H1 (cell line): ENCODE results near the gene FGF11. TPM values are rescaled to one million over a fixed set of nuclear protein-coding genes. Genes with fewer than 3 reads are reported as not detected.

ENCODE experiments used
- CTCF ChIA-PET: fragments of 300-600 bp; sonication (Branson Sonifier 250); formaldehyde crosslinking; loops from one replicate; lab custom pipeline; 2021; ENCODE audit not compliant: partially characterized antibody; lab: Charles Lee
- POLR2A ChIA-PET: fragments of 300-600 bp; sonication (Branson Sonifier 250); formaldehyde crosslinking; loops from one replicate; lab custom pipeline; 2021; ENCODE audit warnings: inconsistent platforms; ENCODE audit not compliant: partially characterized antibody; lab: Charles Lee
- DNase-seq, 2 experiments: peaks; one replicate each; pipeline versions ENCODE4 v3.0.0 to v3.0.0-alpha.2; 2010 to 2022; ENCODE audit warnings: low spot score in 2 of 2, low read depth in 1 of 2, mixed read lengths in 1 of 2
- FAIRE-seq: peaks from 2 replicates; lab custom pipeline; 2011; peaks lifted over from hg19 to GRCh38; lab: Jason Lieb, UNC
- H2AFZ ChIP-seq: 2 replicates; pipeline ENCODE4 v1.8.1; 2012; ENCODE audit warnings: low read length, inconsistent platforms
- H2AK5ac ChIP-seq: 2 replicates; pipeline ENCODE4 v1.6.1; 2013; ENCODE audit warnings: low read depth, low read length
- H2BK120ac ChIP-seq: replicated peaks from 2 replicates; pipeline ENCODE3; 2013; ENCODE audit warnings: low read depth, low read length, inconsistent platforms
- H2BK12ac ChIP-seq: 2 replicates; pipeline ENCODE4 v1.6.1; 2013; ENCODE audit warnings: low read depth, low read length
- H2BK15ac ChIP-seq: 2 replicates; pipeline ENCODE4 v1.6.1; 2013; ENCODE audit warnings: low read length
- H2BK20ac ChIP-seq: 2 replicates; pipeline ENCODE4 v1.6.1; 2013; ENCODE audit warnings: low read length
- H2BK5ac ChIP-seq: 2 replicates; pipeline ENCODE4 v1.6.1; 2013; ENCODE audit warnings: low read depth, low read length
- H3K14ac ChIP-seq: 2 replicates; pipeline ENCODE4 v1.6.1; 2013; ENCODE audit warnings: inconsistent platforms; ENCODE audit not compliant: insufficient read length
- H3K18ac ChIP-seq: 2 replicates; pipeline ENCODE4 v1.6.1; 2013; ENCODE audit warnings: low read length; ENCODE audit errors: extremely low read depth
- H3K23ac ChIP-seq: 2 replicates; pipeline ENCODE4 v1.6.1; 2013; ENCODE audit warnings: inconsistent platforms; ENCODE audit not compliant: insufficient read length
- H3K23me2 ChIP-seq: 2 replicates; pipeline ENCODE4 v1.6.1; 2013; ENCODE audit warnings: low read depth, low read length
- H3K27ac ChIP-seq: 2 replicates; pipeline ENCODE4 v1.6.1; 2011; ENCODE audit warnings: low read depth, low read length, inconsistent platforms
- H3K27me3 ChIP-seq, 4 experiments: replicated peaks in 1 of 4; 1 replicate in 1 of 4; 2 replicates in 3 of 4; pipeline versions ENCODE4 v1.6.1 to v1.8.1; 2011 to 2013; ENCODE audit warnings: low read length in 3 of 4, mild to moderate bottlenecking in 3 of 4, inconsistent platforms in 2 of 4, mixed read lengths in 2 of 4, moderate library complexity in 1 of 4; ENCODE audit not compliant: control insufficient read depth in 3 of 4, insufficient read depth in 3 of 4; ENCODE audit errors: extremely low read depth in 1 of 4
- H3K36me3 ChIP-seq, 4 experiments: 2 replicates each; pipeline versions ENCODE4 v1.6.1 to v1.8.1; 2011 to 2013; ENCODE audit warnings: mild to moderate bottlenecking in 4 of 4, low read length in 3 of 4, moderate library complexity in 2 of 4, control low read depth in 1 of 4, inconsistent platforms in 1 of 4; ENCODE audit not compliant: insufficient read depth in 4 of 4, control insufficient read depth in 2 of 4
- H3K4ac ChIP-seq: replicated peaks from 2 replicates; pipeline ENCODE3; 2013; ENCODE audit warnings: low read length, low read depth, mixed read lengths, inconsistent platforms; ENCODE audit not compliant: insufficient read length
- H3K4me1 ChIP-seq, 4 experiments: replicated peaks in 1 of 4; 1 replicate in 1 of 4; 2 replicates in 3 of 4; pipeline versions ENCODE4 v1.6.1 to v1.8.1; 2011 to 2013; ENCODE audit warnings: low read length in 3 of 4, inconsistent platforms in 2 of 4, mixed read lengths in 1 of 4; ENCODE audit not compliant: insufficient read depth in 4 of 4, control insufficient read depth in 3 of 4
- H3K4me2 ChIP-seq, 2 experiments: 2 replicates each; pipeline versions ENCODE4 v1.6.1 to v1.8.1; 2011 to 2013; ENCODE audit warnings: low read depth in 2 of 2, low read length in 2 of 2, control low read depth in 1 of 2, inconsistent platforms in 1 of 2, mild to moderate bottlenecking in 1 of 2; ENCODE audit not compliant: insufficient read depth in 1 of 2
- H3K4me3 ChIP-seq, 4 experiments: fragments of 200-600, 300-600 bp in 1 of 4; sonication (generic), shearing (Covaris generic), sonication (Bioruptor Twin) in 1 of 4; 2 replicates each; pipeline versions ENCODE4 v1.5.1 to v1.8.1; 2011 to 2016; ENCODE audit warnings: low read length in 4 of 4, low read depth in 3 of 4, control low read depth in 2 of 4, inconsistent platforms in 2 of 4, mild to moderate bottlenecking in 2 of 4, mixed read lengths in 1 of 4, moderate library complexity in 1 of 4; ENCODE audit not compliant: insufficient read depth in 2 of 4; ENCODE audit errors: extremely low read depth in 1 of 4
- H3K56ac ChIP-seq: replicated peaks from 2 replicates; pipeline ENCODE3; 2013; ENCODE audit warnings: low read depth, mild to moderate bottlenecking, mixed read lengths, low read length, inconsistent platforms; ENCODE audit not compliant: insufficient read length
- H3K79me1 ChIP-seq: 2 replicates; pipeline ENCODE4 v1.6.1; 2013; ENCODE audit warnings: low read depth, low read length, control low read depth
- H3K79me2 ChIP-seq, 2 experiments: 2 replicates each; pipeline versions ENCODE4 v1.6.1 to v1.8.1; 2012 to 2013; ENCODE audit warnings: low read length in 2 of 2, mild to moderate bottlenecking in 2 of 2, inconsistent platforms in 1 of 2; ENCODE audit not compliant: insufficient read depth in 2 of 2, control insufficient read depth in 1 of 2
- H3K9ac ChIP-seq, 4 experiments: replicated peaks in 1 of 4; 1 replicate in 1 of 4; 2 replicates in 3 of 4; pipeline versions ENCODE4 v1.6.1 to v1.8.1; 2011 to 2013; ENCODE audit warnings: low read depth in 3 of 4, low read length in 3 of 4, control low read depth in 2 of 4, mild to moderate bottlenecking in 2 of 4, moderate library complexity in 2 of 4, inconsistent platforms in 1 of 4; ENCODE audit errors: extremely low read depth in 1 of 4
- H3K9me3 ChIP-seq, 2 experiments: 2 replicates each; pipeline versions ENCODE4 v1.6.1 to v1.8.1; 2012 to 2013; ENCODE audit warnings: mild to moderate bottlenecking in 2 of 2, moderate library complexity in 2 of 2, control low read depth in 1 of 2, inconsistent platforms in 1 of 2, low read depth in 1 of 2, low read length in 1 of 2, mixed read lengths in 1 of 2; ENCODE audit not compliant: insufficient read depth in 2 of 2
- H4K20me1 ChIP-seq, 2 experiments: replicated peaks in 1 of 2; 2 replicates each; pipeline versions ENCODE3 to v1.8.1; 2011 to 2013; ENCODE audit warnings: inconsistent platforms in 2 of 2, low read length in 2 of 2, mild to moderate bottlenecking in 1 of 2; ENCODE audit not compliant: insufficient read depth in 2 of 2, control insufficient read depth in 1 of 2
- H4K5ac ChIP-seq: 2 replicates; pipeline ENCODE4 v1.6.1; 2013; ENCODE audit warnings: low read length, low read depth, mixed read lengths, inconsistent platforms; ENCODE audit not compliant: insufficient read length
- H4K8ac ChIP-seq: 2 replicates; pipeline ENCODE4 v1.8.0; 2013; ENCODE audit warnings: mild to moderate bottlenecking, moderate library complexity, low read length, inconsistent platforms; ENCODE audit not compliant: insufficient read depth; ENCODE audit errors: extremely low read depth
- H4K91ac ChIP-seq: replicated peaks from 2 replicates; pipeline ENCODE3; 2013; ENCODE audit warnings: low read length, mixed read lengths, inconsistent platforms; ENCODE audit not compliant: insufficient read length
- ASH2L ChIP-seq: fragments of 200-600, 300-600 bp; sonication (generic); IDR thresholded peaks from one replicate; pipeline ENCODE4 v1.7.1; 2017; ENCODE audit warnings: low read length
- CEBPB ChIP-seq: IDR thresholded peaks from 2 replicates; pipeline ENCODE4 v1.6.1; 2012; ENCODE audit warnings: low read depth, low read length
- EGR1 ChIP-seq: IDR thresholded peaks from 2 replicates; pipeline ENCODE4 v1.6.1; 2011; ENCODE audit warnings: low read depth, low read length, borderline replicate concordance
- EP300 ChIP-seq, 2 experiments: IDR thresholded peaks; 1 replicate in 1 of 2; 2 replicates in 1 of 2; pipeline ENCODE4 v1.6.1; 2011 to 2012; ENCODE audit warnings: low read depth in 2 of 2, low read length in 2 of 2, mild to moderate bottlenecking in 2 of 2, borderline replicate concordance in 1 of 2, inconsistent platforms in 1 of 2, moderate library complexity in 1 of 2
- GABPA ChIP-seq: IDR thresholded peaks from 2 replicates; pipeline ENCODE4 v1.6.1; 2011; ENCODE audit warnings: mild to moderate bottlenecking, low read length, moderate library complexity, borderline replicate concordance; ENCODE audit not compliant: insufficient read depth
- JUND ChIP-seq: IDR thresholded peaks from 2 replicates; pipeline ENCODE4 v1.6.1; 2011; ENCODE audit warnings: mild to moderate bottlenecking, improper control_type of control experiment, low read length
- KDM4A ChIP-seq: IDR thresholded peaks from one replicate; pipeline ENCODE4 v1.7.1; 2012; ENCODE audit warnings: low read depth, mild to moderate bottlenecking, moderate library complexity, low read length, inconsistent platforms; ENCODE audit not compliant: severe bottlenecking
- MAFK ChIP-seq: IDR thresholded peaks from 2 replicates; pipeline ENCODE4 v1.6.1; 2012; ENCODE audit warnings: low read depth, mild to moderate bottlenecking, improper control_type of control experiment, low read length
- RAD21 ChIP-seq, 2 experiments: IDR thresholded peaks in 1 of 2; conservative IDR thresholded peaks in 1 of 2; 2 replicates each; pipeline ENCODE4 v1.6.1; 2011; ENCODE audit warnings: low read depth in 2 of 2, low read length in 2 of 2, improper control_type of control experiment in 1 of 2, inconsistent platforms in 1 of 2, mild to moderate bottlenecking in 1 of 2, moderate library complexity in 1 of 2
- SRF ChIP-seq: IDR thresholded peaks from 2 replicates; pipeline ENCODE4 v1.6.1; 2011; ENCODE audit warnings: mild to moderate bottlenecking, low read depth, low read length, moderate library complexity
- TAF1 ChIP-seq: IDR thresholded peaks from 2 replicates; pipeline ENCODE4 v1.6.1; 2011; ENCODE audit warnings: mild to moderate bottlenecking, low read depth, low read length
- WGBS, 2 experiments: shearing (Covaris generic) in 1 of 2; methylation state at CpG; one replicate each; pipeline versions ENCODE4 v1.1.6 to v1.1.7; 2013 to 2015; ENCODE audit warnings: low lambda C conversion rate in 2 of 2, mixed read lengths in 2 of 2, inconsistent platforms in 1 of 2, low coverage in 1 of 2, missing lambda C conversion rate in 1 of 2; ENCODE audit not compliant: insufficient replicate concordance in 2 of 2, insufficient coverage in 1 of 2, insufficient read length in 1 of 2; ENCODE audit errors: extremely low coverage in 1 of 2, missing lambda C conversion rate in 1 of 2; 5-methylcytosine and 5-hydroxymethylcytosine counted together
- polyA plus RNA-seq, 7 experiments: library from polyadenylated mRNA; depleted of rRNA in 3 of 7; stranded (reverse) in 5 of 7; unstranded in 2 of 7; fragments of >200 nt in 5 of 7; fragments of 200-250 nt in 2 of 7; gene quantifications; 1 replicate in 5 of 7; 2 replicates in 1 of 7; 4 replicates in 1 of 7; pipeline versions ENCODE4 v1.2.1 to v1.2.3, GENCODE V29; 2011 to 2013; ENCODE audit warnings: missing spikeins in 2 of 7, mixed read lengths in 2 of 7
- total RNA-seq: library from RNA; stranded (reverse); fragmentation: NEBNext Ultra II Directional; extraction: Animal tissue kit (Norgen Biotek cat#: 25700); gene quantifications from 2 replicates; pipeline ENCODE4 v1.2.1, GENCODE V29; 2021

FGF11 gene
- total and polyA plus RNA-seq, 2 of the 8 experiments (the other 6 are each of a cell fraction or from before 2014, with no cell fraction given): 11.8 to 26.1 TPM

DNA sequence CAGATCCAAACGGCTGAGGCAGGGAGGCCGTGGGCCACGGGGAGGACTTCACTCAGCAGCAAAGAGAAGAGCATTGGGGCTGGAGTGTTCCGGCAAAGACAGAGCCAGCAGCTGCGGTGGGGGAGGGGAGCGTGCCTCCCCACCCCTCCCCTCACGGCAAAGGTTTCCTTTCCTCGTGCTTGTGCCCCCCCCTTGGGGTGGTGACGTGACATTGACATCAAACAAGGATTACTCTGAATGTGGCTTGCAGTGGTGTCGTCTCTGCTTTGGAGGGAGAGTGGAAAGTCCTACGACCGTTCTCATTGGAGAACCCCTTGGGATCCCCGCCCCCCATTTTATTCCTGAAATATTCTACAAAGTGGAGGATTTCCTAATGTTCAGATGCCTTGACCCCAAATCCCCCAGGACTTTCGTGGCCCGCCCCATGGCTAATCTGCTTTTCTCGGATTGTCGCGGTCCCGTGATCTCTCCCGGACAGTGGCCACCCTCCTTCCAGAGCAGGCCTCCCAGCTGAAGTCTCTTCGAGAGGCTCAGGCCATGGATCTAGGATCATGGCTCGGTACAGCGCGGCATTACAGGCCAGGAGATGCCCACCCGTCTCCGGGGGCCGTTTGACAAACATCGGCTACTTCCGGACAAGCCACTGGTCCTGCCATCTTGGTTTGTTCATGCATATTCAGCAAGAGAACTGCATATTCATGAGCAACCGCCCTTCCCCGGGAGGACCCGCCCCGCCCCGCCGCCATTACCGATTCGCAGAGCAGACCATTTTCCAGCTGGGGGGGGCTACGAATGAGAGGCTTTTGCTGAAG is 44.1 kb downstream of the FGF11 start:
- peak overlapping the region; percentile 72; the same call in 1 of the 2 replicates for H2BK15ac ChIP-seq
- H2BK20ac ChIP-seq: no peak overlapping the region
- no peaks in the 10 kb centered on the region for H3K36me3 ChIP-seq
- peak overlapping the region; percentile 94; the same call in 1 of the 2 replicates for H4K8ac ChIP-seq
- FAIRE-seq: no peak
- ChIA-PET POLR2A (interaction anchor here (0.6 to 14.3 kb wide), 45 partner anchors 7 to 224 kb away, joined by 3 to 339 read pairs (median 5); partner anchors contain the start of genes ACAP1, CD68, CHRNB1 and FGF11), CTCF (no interaction called here)
- peak overlapping the region; percentile 99 for H2BK5ac ChIP-seq
- H3K79me1 ChIP-seq: peaks cover 5% of the 10 kb centered on the region
- peaks cover 19% of the 10 kb centered on the region for H3K23me2 ChIP-seq
- peak overlapping the region; percentile 96 for H3K56ac ChIP-seq
- H4K20me1 ChIP-seq: peaks cover 9 to 13% of the 10 kb centered on the region in 2 experiments
- peaks cover 2 to 21% (median 16%) of the 10 kb centered on the region in 4 experiments for H3K4me1 ChIP-seq
- WGBS, 2 experiments: 9% methylated on average over 34 of the region's 38 CpGs; no CpG with 5 or more reads in 1 of the 2 experiments
- H3K4ac ChIP-seq: peak overlapping the region; percentile 98
- no peak overlapping the region for H3K23ac ChIP-seq
- peak overlapping the region; percentile 80 for H2BK120ac ChIP-seq
- H3K18ac ChIP-seq: peak overlapping the region; percentile 96
- no peaks in the 10 kb centered on the region for H3K9me3 ChIP-seq
- H3K27me3 ChIP-seq: no peaks in the 10 kb centered on the region
- peak overlapping the region; percentile 49 for H4K91ac ChIP-seq
- peak overlapping the region; percentile 65 to 85 (median 80) for H3K4me3 ChIP-seq
- H3K4me2 ChIP-seq: peak overlapping the region; percentile 83 to 96
- peak overlapping the region; percentile 95 for H4K5ac ChIP-seq
- H3K79me2 ChIP-seq: peaks cover 21 to 39% of the 10 kb centered on the region in 2 experiments
- no peak overlapping the region for H3K14ac ChIP-seq
- H3K27ac ChIP-seq: peak overlapping the region; percentile 96
- H3K9ac ChIP-seq: peak overlapping the region; percentile 86 to 98 (median 90)
- DNase-seq: peak; percentile 74 to 91
- H2AK5ac ChIP-seq: 0 out of 2 replicates have a peak overlapping the region, but pooled peaks have one; percentile 16
- peak overlapping the region; percentile 93 for H2BK12ac ChIP-seq
- H2AFZ ChIP-seq: peak overlapping the region; percentile 19; the same call in 1 of the 2 replicates
- TF ChIP-seq TAF1 (no peak), EGR1 (no peak), MAFK (no peak), CEBPB (no peak), GABPA (no peak), ASH2L (peak; percentile 67), RAD21 (IDR thresholded peaks at IDR 0.05 in 1 of 2, conservative IDR thresholded peaks at IDR 0.05 in 1 of 2; ENCODE audit: low read depth in 2 of 2, low read length in 2 of 2) (peak in 1 of 2 experiments; percentile 18; a peak in 1 of 4 replicates), JUND (no peak), KDM4A (peak; percentile 44), EP300 (IDR thresholded peaks at IDR 0.05; ENCODE audit: borderline replicate concordance in 1 of 2, low read depth in 2 of 2, low read length in 2 of 2) (no peak), SRF (no peak)
